H1 (cell line): ENCODE data around the gene FOXP2. TPM values are rescaled to one million over a fixed set of nuclear protein-coding genes. Genes with fewer than 3 reads are reported as not detected.

Source experiments
- CTCF ChIA-PET: fragments of 300-600 bp; sonication (Branson Sonifier 250); formaldehyde crosslinking; loops from one replicate; lab custom pipeline; 2021; ENCODE audit not compliant: partially characterized antibody; lab: Charles Lee
- POLR2A ChIA-PET: fragments of 300-600 bp; sonication (Branson Sonifier 250); formaldehyde crosslinking; loops from one replicate; lab custom pipeline; 2021; ENCODE audit warnings: inconsistent platforms; ENCODE audit not compliant: partially characterized antibody; lab: Charles Lee
- DNase-seq, 2 experiments: peaks; one replicate each; pipeline versions ENCODE4 v3.0.0 to v3.0.0-alpha.2; 2010 to 2022; ENCODE audit warnings: low spot score in 2 of 2, low read depth in 1 of 2, mixed read lengths in 1 of 2
- FAIRE-seq: peaks from 2 replicates; lab custom pipeline; 2011; peaks lifted over from hg19 to GRCh38; lab: Jason Lieb, UNC
- H2AFZ ChIP-seq: 2 replicates; pipeline ENCODE4 v1.8.1; 2012; ENCODE audit warnings: low read length, inconsistent platforms
- H2AK5ac ChIP-seq: 2 replicates; pipeline ENCODE4 v1.6.1; 2013; ENCODE audit warnings: low read depth, low read length
- H2BK120ac ChIP-seq: replicated peaks from 2 replicates; pipeline ENCODE3; 2013; ENCODE audit warnings: low read depth, low read length, inconsistent platforms
- H2BK12ac ChIP-seq: 2 replicates; pipeline ENCODE4 v1.6.1; 2013; ENCODE audit warnings: low read depth, low read length
- H2BK15ac ChIP-seq: 2 replicates; pipeline ENCODE4 v1.6.1; 2013; ENCODE audit warnings: low read length
- H2BK20ac ChIP-seq: 2 replicates; pipeline ENCODE4 v1.6.1; 2013; ENCODE audit warnings: low read length
- H2BK5ac ChIP-seq: 2 replicates; pipeline ENCODE4 v1.6.1; 2013; ENCODE audit warnings: low read depth, low read length
- H3K14ac ChIP-seq: 2 replicates; pipeline ENCODE4 v1.6.1; 2013; ENCODE audit warnings: inconsistent platforms; ENCODE audit not compliant: insufficient read length
- H3K18ac ChIP-seq: 2 replicates; pipeline ENCODE4 v1.6.1; 2013; ENCODE audit warnings: low read length; ENCODE audit errors: extremely low read depth
- H3K23ac ChIP-seq: 2 replicates; pipeline ENCODE4 v1.6.1; 2013; ENCODE audit warnings: inconsistent platforms; ENCODE audit not compliant: insufficient read length
- H3K23me2 ChIP-seq: 2 replicates; pipeline ENCODE4 v1.6.1; 2013; ENCODE audit warnings: low read depth, low read length
- H3K27ac ChIP-seq: 2 replicates; pipeline ENCODE4 v1.6.1; 2011; ENCODE audit warnings: low read depth, low read length, inconsistent platforms
- H3K27me3 ChIP-seq, 4 experiments: replicated peaks in 1 of 4; 1 replicate in 1 of 4; 2 replicates in 3 of 4; pipeline versions ENCODE4 v1.6.1 to v1.8.1; 2011 to 2013; ENCODE audit warnings: low read length in 3 of 4, mild to moderate bottlenecking in 3 of 4, inconsistent platforms in 2 of 4, mixed read lengths in 2 of 4, moderate library complexity in 1 of 4; ENCODE audit not compliant: control insufficient read depth in 3 of 4, insufficient read depth in 3 of 4; ENCODE audit errors: extremely low read depth in 1 of 4
- H3K36me3 ChIP-seq, 4 experiments: 2 replicates each; pipeline versions ENCODE4 v1.6.1 to v1.8.1; 2011 to 2013; ENCODE audit warnings: mild to moderate bottlenecking in 4 of 4, low read length in 3 of 4, moderate library complexity in 2 of 4, control low read depth in 1 of 4, inconsistent platforms in 1 of 4; ENCODE audit not compliant: insufficient read depth in 4 of 4, control insufficient read depth in 2 of 4
- H3K4ac ChIP-seq: replicated peaks from 2 replicates; pipeline ENCODE3; 2013; ENCODE audit warnings: low read length, low read depth, mixed read lengths, inconsistent platforms; ENCODE audit not compliant: insufficient read length
- H3K4me1 ChIP-seq, 4 experiments: replicated peaks in 1 of 4; 1 replicate in 1 of 4; 2 replicates in 3 of 4; pipeline versions ENCODE4 v1.6.1 to v1.8.1; 2011 to 2013; ENCODE audit warnings: low read length in 3 of 4, inconsistent platforms in 2 of 4, mixed read lengths in 1 of 4; ENCODE audit not compliant: insufficient read depth in 4 of 4, control insufficient read depth in 3 of 4
- H3K4me2 ChIP-seq, 2 experiments: 2 replicates each; pipeline versions ENCODE4 v1.6.1 to v1.8.1; 2011 to 2013; ENCODE audit warnings: low read depth in 2 of 2, low read length in 2 of 2, control low read depth in 1 of 2, inconsistent platforms in 1 of 2, mild to moderate bottlenecking in 1 of 2; ENCODE audit not compliant: insufficient read depth in 1 of 2
- H3K4me3 ChIP-seq, 4 experiments: fragments of 200-600, 300-600 bp in 1 of 4; sonication (generic), shearing (Covaris generic), sonication (Bioruptor Twin) in 1 of 4; 2 replicates each; pipeline versions ENCODE4 v1.5.1 to v1.8.1; 2011 to 2016; ENCODE audit warnings: low read length in 4 of 4, low read depth in 3 of 4, control low read depth in 2 of 4, inconsistent platforms in 2 of 4, mild to moderate bottlenecking in 2 of 4, mixed read lengths in 1 of 4, moderate library complexity in 1 of 4; ENCODE audit not compliant: insufficient read depth in 2 of 4; ENCODE audit errors: extremely low read depth in 1 of 4
- H3K56ac ChIP-seq: replicated peaks from 2 replicates; pipeline ENCODE3; 2013; ENCODE audit warnings: low read depth, mild to moderate bottlenecking, mixed read lengths, low read length, inconsistent platforms; ENCODE audit not compliant: insufficient read length
- H3K79me1 ChIP-seq: 2 replicates; pipeline ENCODE4 v1.6.1; 2013; ENCODE audit warnings: low read depth, low read length, control low read depth
- H3K79me2 ChIP-seq, 2 experiments: 2 replicates each; pipeline versions ENCODE4 v1.6.1 to v1.8.1; 2012 to 2013; ENCODE audit warnings: low read length in 2 of 2, mild to moderate bottlenecking in 2 of 2, inconsistent platforms in 1 of 2; ENCODE audit not compliant: insufficient read depth in 2 of 2, control insufficient read depth in 1 of 2
- H3K9ac ChIP-seq, 4 experiments: replicated peaks in 1 of 4; 1 replicate in 1 of 4; 2 replicates in 3 of 4; pipeline versions ENCODE4 v1.6.1 to v1.8.1; 2011 to 2013; ENCODE audit warnings: low read depth in 3 of 4, low read length in 3 of 4, control low read depth in 2 of 4, mild to moderate bottlenecking in 2 of 4, moderate library complexity in 2 of 4, inconsistent platforms in 1 of 4; ENCODE audit errors: extremely low read depth in 1 of 4
- H3K9me3 ChIP-seq, 2 experiments: 2 replicates each; pipeline versions ENCODE4 v1.6.1 to v1.8.1; 2012 to 2013; ENCODE audit warnings: mild to moderate bottlenecking in 2 of 2, moderate library complexity in 2 of 2, control low read depth in 1 of 2, inconsistent platforms in 1 of 2, low read depth in 1 of 2, low read length in 1 of 2, mixed read lengths in 1 of 2; ENCODE audit not compliant: insufficient read depth in 2 of 2
- H4K20me1 ChIP-seq, 2 experiments: replicated peaks in 1 of 2; 2 replicates each; pipeline versions ENCODE3 to v1.8.1; 2011 to 2013; ENCODE audit warnings: inconsistent platforms in 2 of 2, low read length in 2 of 2, mild to moderate bottlenecking in 1 of 2; ENCODE audit not compliant: insufficient read depth in 2 of 2, control insufficient read depth in 1 of 2
- H4K5ac ChIP-seq: 2 replicates; pipeline ENCODE4 v1.6.1; 2013; ENCODE audit warnings: low read length, low read depth, mixed read lengths, inconsistent platforms; ENCODE audit not compliant: insufficient read length
- H4K8ac ChIP-seq: 2 replicates; pipeline ENCODE4 v1.8.0; 2013; ENCODE audit warnings: mild to moderate bottlenecking, moderate library complexity, low read length, inconsistent platforms; ENCODE audit not compliant: insufficient read depth; ENCODE audit errors: extremely low read depth
- H4K91ac ChIP-seq: replicated peaks from 2 replicates; pipeline ENCODE3; 2013; ENCODE audit warnings: low read length, mixed read lengths, inconsistent platforms; ENCODE audit not compliant: insufficient read length
- BCL11A ChIP-seq, 2 experiments: IDR thresholded peaks; one replicate each; pipeline ENCODE4 v1.6.1; 2011; ENCODE audit warnings: low read depth in 2 of 2, low read length in 2 of 2, mild to moderate bottlenecking in 2 of 2
- E2F6 ChIP-seq: IDR thresholded peaks from 2 replicates; pipeline ENCODE4 v1.6.1; 2012; ENCODE audit warnings: inconsistent platforms
- RNF2 ChIP-seq: fragments of 200-900, 300-1000 bp; sonication (generic); IDR thresholded peaks from 2 replicates; pipeline ENCODE4 v1.7.1; 2016; ENCODE audit warnings: borderline replicate concordance, low read depth, mild to moderate bottlenecking, antibody characterized with exemption, low read length; ENCODE audit not compliant: poor library complexity, severe bottlenecking; ENCODE audit errors: missing control alignments
- SAP30 ChIP-seq: fragments of 300-600 bp; sonication (generic); IDR thresholded peaks from 2 replicates; pipeline ENCODE4 v1.7.1; 2012; ENCODE audit warnings: low read length, moderate library complexity, mild to moderate bottlenecking, inconsistent platforms; ENCODE audit not compliant: insufficient read depth, insufficient replicate concordance
- WGBS, 2 experiments: shearing (Covaris generic) in 1 of 2; methylation state at CpG; one replicate each; pipeline versions ENCODE4 v1.1.6 to v1.1.7; 2013 to 2015; ENCODE audit warnings: low lambda C conversion rate in 2 of 2, mixed read lengths in 2 of 2, inconsistent platforms in 1 of 2, low coverage in 1 of 2, missing lambda C conversion rate in 1 of 2; ENCODE audit not compliant: insufficient replicate concordance in 2 of 2, insufficient coverage in 1 of 2, insufficient read length in 1 of 2; ENCODE audit errors: extremely low coverage in 1 of 2, missing lambda C conversion rate in 1 of 2; 5-methylcytosine and 5-hydroxymethylcytosine counted together
- polyA plus RNA-seq, 7 experiments: library from polyadenylated mRNA; depleted of rRNA in 3 of 7; stranded (reverse) in 5 of 7; unstranded in 2 of 7; fragments of >200 nt in 5 of 7; fragments of 200-250 nt in 2 of 7; gene quantifications; 1 replicate in 5 of 7; 2 replicates in 1 of 7; 4 replicates in 1 of 7; pipeline versions ENCODE4 v1.2.1 to v1.2.3, GENCODE V29; 2011 to 2013; ENCODE audit warnings: missing spikeins in 2 of 7, mixed read lengths in 2 of 7
- total RNA-seq: library from RNA; stranded (reverse); fragmentation: NEBNext Ultra II Directional; extraction: Animal tissue kit (Norgen Biotek cat#: 25700); gene quantifications from 2 replicates; pipeline ENCODE4 v1.2.1, GENCODE V29; 2021

Gene FOXP2
- total and polyA plus RNA-seq, 2 of the 8 experiments (the other 6 are each of a cell fraction or from before 2014, with no cell fraction given): 0.09 to 0.43 TPM

- Histone ChIP-seq H2AK5ac (no peak overlapping the region), H3K56ac (no peak overlapping the region), H2BK120ac (no peak overlapping the region), H2BK12ac (no peak overlapping the region), H3K79me2 (no peaks in the 10 kb centered on the region), H3K18ac (no peak overlapping the region), H3K4ac (no peak overlapping the region), H3K23me2 (no peaks in the 10 kb centered on the region), H4K8ac (no peak overlapping the region), H4K20me1 (no peaks in the 10 kb centered on the region), H3K9ac (no peak overlapping the region), H3K79me1 (no peaks in the 10 kb centered on the region), H3K36me3 (no peaks in the 10 kb centered on the region), H3K9me3 (no peaks in the 10 kb centered on the region), H3K27me3 (no peaks in the 10 kb centered on the region), H3K4me1 (no peaks in the 10 kb centered on the region), H2BK5ac (no peak overlapping the region), H2BK20ac (no peak overlapping the region), H3K27ac (no peak overlapping the region), H4K5ac (no peak overlapping the region), H2AFZ (no peak overlapping the region), H4K91ac (no peak overlapping the region), H3K23ac (no peak overlapping the region), H3K14ac (no peak overlapping the region), H2BK15ac (no peak overlapping the region), H3K4me3 (no peak overlapping the region), H3K4me2 (no peak overlapping the region)
- no peak for DNase-seq
- no peak for TF ChIP-seq SAP30
- TF ChIP-seq RNF2: no peak
- TF ChIP-seq E2F6: no peak
- no peak for TF ChIP-seq BCL11A (IDR thresholded peaks at IDR 0.05; ENCODE audit: low read depth in 2 of 2, low read length in 2 of 2)
- no peak for FAIRE-seq
- ChIA-PET POLR2A (no interaction called here), CTCF (no interaction called here)
- WGBS, 2 experiments: 95% methylated on average over 2 of the region's 2 CpGs; no CpG with 5 or more reads in 1 of the 2 experiments
Observed at GRCh38 chr7:114606100-114606499, 191.5 kb downstream of the FOXP2 start.
